Activated B cell treated with CpG ODN at 0.5 μM for 24 hours (primary cell): ENCODE measurements around the gene EQTN. TPM values are rescaled to one million over a fixed set of nuclear protein-coding genes. Genes with fewer than 3 reads are reported as not detected.
"Not testable (repeated sequence)": the region's sequence is repeated elsewhere in the genome, so short reads cannot be mapped to it uniquely, and the experiment has no call there.

Source experiments
- ATAC-seq: fragments of 200-7000 bp; cut with Tn5 transposase; one replicate; pipeline ENCODE4 v1.10.0; 2021; ENCODE audit warnings: low read depth, mild to moderate bottlenecking, moderate library complexity
- CTCF ChIA-PET: fragments of 350-600 bp; sonication (Branson Sonifier 250); formaldehyde crosslinking; loops from one replicate; lab custom pipeline; 2021; ENCODE audit warnings: antibody characterized with exemption; lab: Charles Lee
- POLR2A ChIA-PET: fragments of 350-600 bp; sonication (Branson Sonifier 250); formaldehyde crosslinking; loops from one replicate; lab custom pipeline; 2021; ENCODE audit warnings: antibody characterized with exemption; lab: Charles Lee
- DNase-seq: peaks from one replicate; pipeline ENCODE4 v3.0.0; 2022
- H3K27ac Mint-ChIP-seq: one replicate; pipeline ENCODE4 v1.8.0; 2020; ENCODE audit warnings: mixed read lengths
- H3K27me3 Mint-ChIP-seq: one replicate; pipeline ENCODE4 v1.8.0; 2021; ENCODE audit warnings: mixed read lengths
- H3K36me3 Mint-ChIP-seq: one replicate; pipeline ENCODE4 v1.8.0; 2021; ENCODE audit warnings: low read depth, mixed read lengths
- H3K4me1 Mint-ChIP-seq: one replicate; pipeline ENCODE4 v1.8.0; 2021; ENCODE audit warnings: mixed read lengths
- H3K4me3 Mint-ChIP-seq: one replicate; pipeline ENCODE4 v1.8.0; 2020; ENCODE audit warnings: mild to moderate bottlenecking, mixed read lengths
- H3K9me3 Mint-ChIP-seq: one replicate; pipeline ENCODE4 v1.8.0; 2020; ENCODE audit warnings: mixed read lengths
- CTCF ChIP-seq: fragments of 200-600 bp; IDR thresholded peaks from one replicate; pipeline ENCODE4 v1.8.0; 2022; ENCODE audit warnings: antibody characterized with exemption, mild to moderate bottlenecking
- intact Hi-C: fragments of 100-400 bp; cut with micrococcal nuclease; formaldehyde crosslinking; loops from one replicate; pipeline ENCODE4 v1.15.1; 2024
- total RNA-seq: library from RNA; stranded (reverse); gene quantifications from 2 replicates; pipeline ENCODE4 v1.2.3, GENCODE V29; 2022

Gene EQTN
- total RNA-seq, 1 donor from 2014 or later = not detected

GRCh38 chr9:27248702-27249101 is 48.2 kb downstream of the EQTN start:
- no peak for ATAC-seq
- Mint-ChIP-seq H3K27ac (no peak overlapping the region), H3K36me3 (no peaks in the 10 kb centered on the region), H3K9me3 (no peaks in the 10 kb centered on the region), H3K27me3 (peaks cover 14% of the 10 kb centered on the region), H3K4me1 (no peaks in the 10 kb centered on the region), H3K4me3 (no peak overlapping the region)
- no peak for TF ChIP-seq CTCF
- CTCF ChIA-PET = no interaction called here
- intact Hi-C loops = no loop called here
- POLR2A ChIA-PET = no interaction called here
- no peak for DNase-seq

- Mint-ChIP-seq H3K36me3 (no peaks in the 10 kb centered on the region), H3K4me1 (no peaks in the 10 kb centered on the region), H3K27ac (no peak overlapping the region), H3K27me3 (peaks cover 13% of the 10 kb centered on the region), H3K9me3 (no peaks in the 10 kb centered on the region), H3K4me3 (no peak overlapping the region)
- DNase-seq = no peak
- POLR2A ChIA-PET = no interaction called here
- intact Hi-C loops = loop anchor here (1.0 kb wide), 1 partner anchor 301 kb away; no protein-coding TSS in a partner anchor
- no peak for TF ChIP-seq CTCF
- CTCF ChIA-PET = interaction anchor here (1.2 to 1.3 kb wide), 3 partner anchors 11 to 641 kb away, joined by 3 to 5 read pairs (median 3); no protein-coding TSS in a partner anchor
- no peak for ATAC-seq
Observed at GRCh38 chr9:27247756-27248155, 49.2 kb downstream of the EQTN start.

GRCh38 chr9:27239648-27240047 is 57.3 kb downstream of the EQTN start:
- H3K27me3 Mint-ChIP-seq, H3K4me1 Mint-ChIP-seq, H3K27ac Mint-ChIP-seq, intact Hi-C loops, POLR2A ChIA-PET, ATAC-seq, H3K36me3 Mint-ChIP-seq, DNase-seq, H3K4me3 Mint-ChIP-seq, CTCF ChIA-PET: not testable (repeated sequence)
- H3K9me3 Mint-ChIP-seq = peaks cover 26% of the 10 kb centered on the region

Other genes with a start within 250 kb of the EQTN start
- not detected in 2 replicates for gene TEK, start 187.9 kb downstream of the EQTN start, total RNA-seq
- not detected in 2 replicates for gene IFNK, start 227.1 kb upstream of the EQTN start, total RNA-seq
- gene MOB3B, start 232.7 kb upstream of the EQTN start, total RNA-seq = 7.3 and 10.0 TPM in 2 replicates